Neural progenitor cell (in vitro differentiated cells): ENCODE measurements around the gene PLEK.

Source experiments
- CTCF ChIP-seq: fragments of 200-600 bp; sonication (generic); IDR thresholded peaks from 2 replicates; pipeline ENCODE4 v1.5.1; 2017; ENCODE audit warnings: antibody characterized with exemption, mild to moderate bottlenecking
- EZH2 ChIP-seq: fragments of 200-600 bp; sonication (generic); IDR thresholded peaks from 2 replicates; pipeline ENCODE4 v1.6.1; 2017; ENCODE audit warnings: antibody characterized with exemption, mild to moderate bottlenecking, moderate library complexity
- EZH2phosphoT487 ChIP-seq: fragments of 200-600 bp; sonication (generic); IDR thresholded peaks from 2 replicates; pipeline ENCODE4 v1.6.1; 2017; ENCODE audit warnings: antibody characterized with exemption

GRCh38 chr2:68362749-68363148 lies 2.3 kb upstream of the PLEK start:
- TF ChIP-seq CTCF (no peak), EZH2 (no peak), EZH2phosphoT487 (no peak)
